HCT116 (cell line): ENCODE data around the gene STPG2.

Experiments
- EZH2phosphoT487 ChIP-seq: fragments of 200-600 bp; IDR thresholded peaks from 2 replicates; pipeline ENCODE4 v1.6.1; 2018; ENCODE audit warnings: antibody characterized with exemption, borderline replicate concordance
- POLR2A ChIP-seq: IDR thresholded peaks from 2 replicates; pipeline ENCODE4 v1.7.0; 2011; ENCODE audit warnings: borderline replicate concordance; ENCODE audit not compliant: insufficient read depth, insufficient read length; ENCODE audit errors: extremely low read depth
- SP1 ChIP-seq: IDR thresholded peaks from 2 replicates; pipeline ENCODE4 v1.6.1; 2012; ENCODE audit warnings: low read depth
- TCF7L2 ChIP-seq: IDR thresholded peaks from 2 replicates; pipeline ENCODE4 v1.7.0; 2011; ENCODE audit warnings: borderline replicate concordance, inconsistent platforms; ENCODE audit not compliant: insufficient read depth, insufficient read length; ENCODE audit errors: extremely low read depth
- TF ChIP-seq, protein P1 (sequence below), 3 experiments: fragments of 200-600 bp in 1 of 3; sonication (generic) in 1 of 3; IDR thresholded peaks in 2 of 3; conservative IDR thresholded peaks in 1 of 3; 2 replicates each; pipeline ENCODE4 v1.5.1; 2012 to 2017; ENCODE audit warnings: low read depth in 2 of 3, low read length in 2 of 3, antibody characterized with exemption in 1 of 3, borderline replicate concordance in 1 of 3, control low read depth in 1 of 3, mild to moderate bottlenecking in 1 of 3, mixed read lengths in 1 of 3, mixed run types in 1 of 3, moderate library complexity in 1 of 3; ENCODE audit not compliant: insufficient read depth in 1 of 3
- TF ChIP-seq, protein P2 (sequence below): IDR thresholded peaks from 2 replicates; pipeline ENCODE4 v1.6.1; 2012; ENCODE audit warnings: low read depth

DNA sequence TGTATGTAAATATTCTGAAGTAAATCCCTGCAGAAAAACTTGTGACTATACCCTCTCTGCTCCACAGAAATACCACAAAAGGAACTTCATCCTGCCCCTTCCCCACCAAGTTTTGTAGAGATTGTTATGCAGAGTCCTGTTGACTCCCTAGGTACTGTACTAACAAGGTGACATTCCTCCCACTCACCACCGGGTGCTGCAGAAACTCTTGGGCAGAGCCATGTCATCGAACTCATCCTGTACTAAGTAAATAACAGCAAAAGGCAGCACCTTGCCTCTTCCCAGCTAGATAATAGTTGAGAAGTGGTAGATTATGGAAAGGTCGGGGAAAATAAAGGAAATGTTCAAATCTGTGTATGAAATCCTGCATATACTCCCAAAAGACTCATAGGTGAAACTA is 233.3 kb downstream of the STPG2 start:
- TF ChIP-seq, protein P1, sequence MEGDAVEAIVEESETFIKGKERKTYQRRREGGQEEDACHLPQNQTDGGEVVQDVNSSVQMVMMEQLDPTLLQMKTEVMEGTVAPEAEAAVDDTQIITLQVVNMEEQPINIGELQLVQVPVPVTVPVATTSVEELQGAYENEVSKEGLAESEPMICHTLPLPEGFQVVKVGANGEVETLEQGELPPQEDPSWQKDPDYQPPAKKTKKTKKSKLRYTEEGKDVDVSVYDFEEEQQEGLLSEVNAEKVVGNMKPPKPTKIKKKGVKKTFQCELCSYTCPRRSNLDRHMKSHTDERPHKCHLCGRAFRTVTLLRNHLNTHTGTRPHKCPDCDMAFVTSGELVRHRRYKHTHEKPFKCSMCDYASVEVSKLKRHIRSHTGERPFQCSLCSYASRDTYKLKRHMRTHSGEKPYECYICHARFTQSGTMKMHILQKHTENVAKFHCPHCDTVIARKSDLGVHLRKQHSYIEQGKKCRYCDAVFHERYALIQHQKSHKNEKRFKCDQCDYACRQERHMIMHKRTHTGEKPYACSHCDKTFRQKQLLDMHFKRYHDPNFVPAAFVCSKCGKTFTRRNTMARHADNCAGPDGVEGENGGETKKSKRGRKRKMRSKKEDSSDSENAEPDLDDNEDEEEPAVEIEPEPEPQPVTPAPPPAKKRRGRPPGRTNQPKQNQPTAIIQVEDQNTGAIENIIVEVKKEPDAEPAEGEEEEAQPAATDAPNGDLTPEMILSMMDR (IDR thresholded peaks at IDR 0.05 in 2 of 3, conservative IDR thresholded peaks at IDR 0.05 in 1 of 3; ENCODE audit: borderline replicate concordance in 1 of 3, insufficient read depth in 1 of 3, low read depth in 2 of 3, low read length in 2 of 3), result peak; percentile 5 to 53 (median 45); a peak in 4 of 6 replicates
- TF ChIP-seq SP1 (no peak), EZH2phosphoT487 (no peak), TCF7L2 (no peak), POLR2A (no peak)
- TF ChIP-seq, protein P2, sequence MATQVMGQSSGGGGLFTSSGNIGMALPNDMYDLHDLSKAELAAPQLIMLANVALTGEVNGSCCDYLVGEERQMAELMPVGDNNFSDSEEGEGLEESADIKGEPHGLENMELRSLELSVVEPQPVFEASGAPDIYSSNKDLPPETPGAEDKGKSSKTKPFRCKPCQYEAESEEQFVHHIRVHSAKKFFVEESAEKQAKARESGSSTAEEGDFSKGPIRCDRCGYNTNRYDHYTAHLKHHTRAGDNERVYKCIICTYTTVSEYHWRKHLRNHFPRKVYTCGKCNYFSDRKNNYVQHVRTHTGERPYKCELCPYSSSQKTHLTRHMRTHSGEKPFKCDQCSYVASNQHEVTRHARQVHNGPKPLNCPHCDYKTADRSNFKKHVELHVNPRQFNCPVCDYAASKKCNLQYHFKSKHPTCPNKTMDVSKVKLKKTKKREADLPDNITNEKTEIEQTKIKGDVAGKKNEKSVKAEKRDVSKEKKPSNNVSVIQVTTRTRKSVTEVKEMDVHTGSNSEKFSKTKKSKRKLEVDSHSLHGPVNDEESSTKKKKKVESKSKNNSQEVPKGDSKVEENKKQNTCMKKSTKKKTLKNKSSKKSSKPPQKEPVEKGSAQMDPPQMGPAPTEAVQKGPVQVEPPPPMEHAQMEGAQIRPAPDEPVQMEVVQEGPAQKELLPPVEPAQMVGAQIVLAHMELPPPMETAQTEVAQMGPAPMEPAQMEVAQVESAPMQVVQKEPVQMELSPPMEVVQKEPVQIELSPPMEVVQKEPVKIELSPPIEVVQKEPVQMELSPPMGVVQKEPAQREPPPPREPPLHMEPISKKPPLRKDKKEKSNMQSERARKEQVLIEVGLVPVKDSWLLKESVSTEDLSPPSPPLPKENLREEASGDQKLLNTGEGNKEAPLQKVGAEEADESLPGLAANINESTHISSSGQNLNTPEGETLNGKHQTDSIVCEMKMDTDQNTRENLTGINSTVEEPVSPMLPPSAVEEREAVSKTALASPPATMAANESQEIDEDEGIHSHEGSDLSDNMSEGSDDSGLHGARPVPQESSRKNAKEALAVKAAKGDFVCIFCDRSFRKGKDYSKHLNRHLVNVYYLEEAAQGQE, result no peak
